ENCODE measurements around the gene RPS6KC1. TPM values are rescaled to one million over a fixed set of nuclear protein-coding genes. Genes with fewer than 3 reads are reported as not detected.
"Not testable (repeated sequence)": the region's sequence is repeated elsewhere in the genome, so short reads cannot be mapped to it uniquely, and the experiment has no call there.

Gene RPS6KC1, protein sequence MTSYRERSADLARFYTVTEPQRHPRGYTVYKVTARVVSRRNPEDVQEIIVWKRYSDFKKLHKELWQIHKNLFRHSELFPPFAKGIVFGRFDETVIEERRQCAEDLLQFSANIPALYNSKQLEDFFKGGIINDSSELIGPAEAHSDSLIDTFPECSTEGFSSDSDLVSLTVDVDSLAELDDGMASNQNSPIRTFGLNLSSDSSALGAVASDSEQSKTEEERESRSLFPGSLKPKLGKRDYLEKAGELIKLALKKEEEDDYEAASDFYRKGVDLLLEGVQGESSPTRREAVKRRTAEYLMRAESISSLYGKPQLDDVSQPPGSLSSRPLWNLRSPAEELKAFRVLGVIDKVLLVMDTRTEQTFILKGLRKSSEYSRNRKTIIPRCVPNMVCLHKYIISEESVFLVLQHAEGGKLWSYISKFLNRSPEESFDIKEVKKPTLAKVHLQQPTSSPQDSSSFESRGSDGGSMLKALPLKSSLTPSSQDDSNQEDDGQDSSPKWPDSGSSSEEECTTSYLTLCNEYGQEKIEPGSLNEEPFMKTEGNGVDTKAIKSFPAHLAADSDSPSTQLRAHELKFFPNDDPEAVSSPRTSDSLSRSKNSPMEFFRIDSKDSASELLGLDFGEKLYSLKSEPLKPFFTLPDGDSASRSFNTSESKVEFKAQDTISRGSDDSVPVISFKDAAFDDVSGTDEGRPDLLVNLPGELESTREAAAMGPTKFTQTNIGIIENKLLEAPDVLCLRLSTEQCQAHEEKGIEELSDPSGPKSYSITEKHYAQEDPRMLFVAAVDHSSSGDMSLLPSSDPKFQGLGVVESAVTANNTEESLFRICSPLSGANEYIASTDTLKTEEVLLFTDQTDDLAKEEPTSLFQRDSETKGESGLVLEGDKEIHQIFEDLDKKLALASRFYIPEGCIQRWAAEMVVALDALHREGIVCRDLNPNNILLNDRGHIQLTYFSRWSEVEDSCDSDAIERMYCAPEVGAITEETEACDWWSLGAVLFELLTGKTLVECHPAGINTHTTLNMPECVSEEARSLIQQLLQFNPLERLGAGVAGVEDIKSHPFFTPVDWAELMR
- total RNA-seq, result 5.6 TPM

DNA sequence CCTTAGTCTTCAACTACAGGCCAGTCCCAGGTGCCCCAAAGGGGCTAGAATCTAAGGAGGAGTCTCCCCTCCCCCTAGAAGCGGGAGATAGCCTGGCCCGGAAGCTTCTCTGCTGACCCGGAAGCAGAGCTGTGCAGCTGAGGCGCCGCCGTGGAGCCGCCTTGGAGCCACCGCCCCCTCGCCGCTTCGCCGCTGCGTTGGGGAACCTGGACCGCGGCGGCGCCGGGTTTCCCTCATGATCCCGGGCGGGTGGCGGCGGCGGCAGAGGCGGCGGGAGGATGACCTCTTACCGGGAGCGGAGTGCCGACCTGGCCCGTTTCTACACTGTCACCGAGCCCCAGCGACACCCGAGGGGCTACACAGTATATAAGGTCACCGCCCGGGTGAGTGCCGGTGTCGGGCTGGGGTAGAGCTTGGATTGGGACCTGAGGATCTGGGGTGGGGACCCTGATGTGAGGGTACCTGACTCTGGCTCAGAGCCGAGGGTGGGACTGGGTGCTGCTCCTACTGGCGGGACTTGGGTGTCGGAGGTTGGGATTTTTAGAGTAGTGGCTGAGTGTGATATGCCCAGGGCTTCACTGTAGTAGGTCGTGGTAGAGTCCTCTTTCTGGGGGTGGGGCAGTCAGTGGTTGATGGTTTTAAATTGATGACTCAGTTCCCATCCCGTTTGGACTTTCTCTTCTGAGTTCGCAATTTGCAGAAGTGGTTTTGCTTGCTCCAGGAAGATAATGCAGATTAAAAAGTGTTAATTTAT is at the start of gene RPS6KC1:
Gene RPS6KC1 (plus strand): TSS at position 115 of the 754 bp plus-strand sequence. CDS start 164 bp downstream, at position 279.
- DNase-seq (ENCODE audit: low spot score) (peak; percentile 84), ATAC-seq (peak; percentile 98)

DNA sequence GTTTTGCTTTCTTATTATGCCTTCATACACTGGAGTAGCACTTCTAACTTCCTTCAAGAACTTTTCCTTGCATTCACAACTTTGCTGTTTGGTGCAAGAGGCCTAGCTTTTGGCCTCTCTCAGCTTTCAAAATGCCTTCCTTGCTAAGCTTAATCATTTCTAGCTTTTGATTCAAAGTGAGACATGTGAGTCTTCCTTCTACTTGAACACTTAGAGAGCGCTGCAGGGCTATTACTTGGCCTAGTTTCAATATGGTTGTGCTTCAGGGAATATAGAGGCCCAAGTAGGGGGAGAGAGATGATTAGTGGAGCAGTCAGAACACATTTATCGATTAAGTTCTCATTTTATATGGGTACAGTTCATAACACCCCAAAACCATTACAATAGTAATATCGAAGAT is 47.8 kb upstream of the RPS6KC1 start:
- ATAC-seq, result no peak
- DNase-seq (ENCODE audit: low spot score), result no peak

DNA sequence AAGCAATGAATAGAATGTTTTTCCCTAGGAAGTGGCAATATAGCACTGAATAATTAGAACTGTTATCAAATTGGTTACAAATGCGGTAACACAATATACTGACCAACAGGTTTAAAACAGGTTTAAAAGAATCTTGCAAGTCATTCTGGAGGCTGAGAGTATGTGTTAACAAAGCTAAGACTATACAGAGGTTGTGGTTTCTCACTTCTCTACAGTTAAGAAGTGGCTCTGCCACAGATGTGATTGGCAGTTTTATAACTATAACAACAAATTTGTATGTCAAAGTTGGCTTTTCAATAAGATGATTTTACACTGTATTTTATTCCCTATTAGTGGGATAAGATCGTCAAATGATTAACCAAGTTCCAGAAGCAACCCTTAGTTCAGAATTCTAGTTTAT is 42.5 kb upstream of the RPS6KC1 start:
- no peak for DNase-seq (ENCODE audit: low spot score)
- ATAC-seq, result no peak

GRCh38 chr1:213014642-213015041 is 36.4 kb upstream of the RPS6KC1 start:
- no peak for ATAC-seq

DNA sequence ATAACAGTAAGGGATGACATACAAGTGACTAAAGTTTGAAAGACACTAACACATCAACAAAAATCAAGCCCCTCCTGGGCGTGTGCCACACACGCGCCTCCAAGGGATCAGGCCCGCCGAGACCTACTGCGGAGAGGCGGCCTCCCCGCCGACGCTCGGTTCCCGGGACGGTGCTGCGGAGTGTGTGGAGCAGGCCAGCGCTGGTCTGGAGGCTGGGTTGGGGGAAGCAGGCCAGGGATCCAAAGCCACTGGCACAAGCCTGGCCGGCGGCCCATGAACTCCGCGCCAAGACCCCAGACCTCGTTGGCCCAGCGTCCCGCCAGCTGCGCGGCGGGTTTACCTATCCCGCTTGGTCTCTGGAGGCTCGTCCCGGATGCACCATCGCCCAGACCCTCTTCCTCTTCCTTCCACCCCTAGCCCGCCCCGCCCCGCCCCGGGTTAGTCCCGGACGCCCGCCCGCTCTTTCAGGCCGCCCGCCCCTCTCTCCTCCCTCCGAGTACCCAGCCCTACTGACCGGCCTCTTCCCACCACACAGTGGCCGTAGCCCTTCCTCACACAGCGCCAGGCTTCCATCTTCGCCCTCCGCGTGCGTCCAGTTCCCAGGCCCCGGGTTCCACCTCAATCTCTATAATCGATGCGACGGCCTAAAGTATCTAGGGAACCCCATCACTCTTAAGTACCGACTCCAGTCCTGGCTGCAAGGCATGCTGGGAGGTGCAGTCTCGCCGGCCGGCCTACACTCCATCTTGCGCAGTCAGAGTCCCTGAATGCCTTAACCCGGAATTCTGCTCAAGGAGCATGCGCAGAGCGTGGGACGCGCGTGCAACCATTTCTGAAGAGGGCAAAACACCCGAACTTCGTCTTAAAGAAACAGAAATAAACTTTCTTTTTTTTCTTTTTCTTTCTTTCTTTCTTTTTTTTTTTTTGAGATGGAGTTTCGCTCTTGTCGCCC is 35.7 kb upstream of the RPS6KC1 start, which contains the start of gene ANGEL2:
Gene ANGEL2 (minus strand): TSS at position 769 of the 952 bp plus-strand sequence. CDS start 196 bp downstream, at position 573.
- DNase-seq (ENCODE audit: low spot score) (peak; percentile 97), ATAC-seq (peak; percentile 95)

More at GRCh38 chr1:213014642-213015041, 36.4 kb upstream of the RPS6KC1 start:
- no peak for DNase-seq (ENCODE audit: low spot score)

GRCh38 chr1:213017447-213018273 is 33.4 kb upstream of the RPS6KC1 start:
- DNase-seq (ENCODE audit: low spot score), result no peak

GRCh38 chr1:213019450-213019849 is 31.6 kb upstream of the RPS6KC1 start:
- ATAC-seq (no peak), DNase-seq (ENCODE audit: low spot score) (no peak)

More at GRCh38 chr1:213017447-213018273, 33.4 kb upstream of the RPS6KC1 start:
- no peak for ATAC-seq

GRCh38 chr1:213020016-213020415 is 31.0 kb upstream of the RPS6KC1 start:
- no peak for DNase-seq (ENCODE audit: low spot score)
- ATAC-seq, result no peak

GRCh38 chr1:213027024-213027423 is 24.0 kb upstream of the RPS6KC1 start:
- not testable (repeated sequence) for DNase-seq (ENCODE audit: low spot score)

GRCh38 chr1:213032651-213033050 is 18.4 kb upstream of the RPS6KC1 start:
- DNase-seq (ENCODE audit: low spot score) (no peak), ATAC-seq (no peak)

More at GRCh38 chr1:213027024-213027423, 24.0 kb upstream of the RPS6KC1 start:
- ATAC-seq, result not testable (repeated sequence)

DNA sequence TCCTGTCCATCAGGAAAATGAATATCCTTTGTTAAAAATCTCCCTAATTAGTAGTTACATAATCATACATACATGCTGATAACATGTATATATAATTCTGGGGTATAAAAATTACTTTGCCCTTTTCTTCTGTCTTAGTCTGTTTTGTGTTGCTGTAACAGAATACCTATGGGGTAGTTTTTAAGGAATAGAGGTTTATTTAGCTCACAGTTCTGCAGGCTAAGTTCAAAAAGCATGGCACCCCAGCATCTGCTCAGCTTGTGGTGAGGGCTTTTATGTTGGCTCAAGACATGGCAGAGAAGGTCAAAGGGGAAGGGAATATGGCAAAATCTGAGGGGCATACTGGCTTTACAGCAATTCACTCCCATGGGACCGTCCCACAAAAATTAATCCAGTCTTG is 16.3 kb upstream of the RPS6KC1 start:
- no peak for DNase-seq (ENCODE audit: low spot score)
- no peak for ATAC-seq

GRCh38 chr1:213035573-213035972 is 15.5 kb upstream of the RPS6KC1 start:
- no peak for ATAC-seq
- DNase-seq (ENCODE audit: low spot score), result no peak

GRCh38 chr1:213041443-213041842 is 9.6 kb upstream of the RPS6KC1 start:
- no peak for ATAC-seq

GRCh38 chr1:213045321-213046226 is 5.5 kb upstream of the RPS6KC1 start:
- DNase-seq (ENCODE audit: low spot score); ATAC-seq: not testable (repeated sequence)

More at GRCh38 chr1:213041443-213041842, 9.6 kb upstream of the RPS6KC1 start:
- DNase-seq (ENCODE audit: low spot score), result no peak

DNA sequence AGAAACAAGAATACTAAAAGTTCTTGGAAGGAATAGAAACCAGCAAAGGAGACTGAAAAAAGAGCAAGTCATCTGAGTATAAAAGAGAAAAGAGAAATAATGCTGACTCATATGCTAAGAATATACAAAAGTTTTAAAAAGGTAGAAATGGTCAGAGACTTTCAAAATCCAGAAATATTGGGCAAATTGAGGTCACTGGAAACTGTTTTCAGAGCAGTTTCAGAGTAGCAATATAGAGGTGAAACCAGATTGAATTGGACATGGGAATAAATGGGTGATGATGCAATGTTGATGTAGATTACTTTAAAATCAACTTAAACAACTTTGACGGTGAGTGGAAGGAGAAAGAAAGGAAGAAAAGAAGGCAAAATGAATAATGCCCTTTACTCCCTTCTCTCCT is 1.8 kb upstream of the RPS6KC1 start:
- no peak for ATAC-seq
- DNase-seq (ENCODE audit: low spot score), result no peak

- no peak for DNase-seq (ENCODE audit: low spot score)
- ATAC-seq, result peak; percentile 47
Measured at GRCh38 chr1:213050745-213051126, 305 bp upstream of the RPS6KC1 start.

GRCh38 chr1:213051881-213052202 is 801 bp downstream of the RPS6KC1 start:
- ATAC-seq (no peak), DNase-seq (ENCODE audit: low spot score) (no peak)
